SK-N-SH treated with all-trans-retinoic acid at 6 μM for 48 hours (cell line): ENCODE data around the gene PRKCE.

Experiments used
- CREB5 ChIP-seq: fragments of 250-450 bp; sonication (Bioruptor Pico); IDR thresholded peaks from 2 replicates; pipeline ENCODE4 v1.5.1; 2020; ENCODE audit warnings: low read depth, mild to moderate bottlenecking, moderate library complexity
- ESRRG ChIP-seq: fragments of 250-450 bp; sonication (Bioruptor Pico); IDR thresholded peaks from 2 replicates; pipeline ENCODE4 v1.6.1; 2021; ENCODE audit warnings: mild to moderate bottlenecking
- ISL1 ChIP-seq: fragments of 250-450 bp; sonication (Bioruptor Pico); IDR thresholded peaks from 2 replicates; pipeline ENCODE4 v2.1.2; 2022; ENCODE audit warnings: mild to moderate bottlenecking, moderate library complexity
- PATZ1 ChIP-seq: fragments of 250-450 bp; sonication (Bioruptor Pico); IDR thresholded peaks from 2 replicates; pipeline ENCODE4 v1.8.0; 2020; ENCODE audit warnings: mild to moderate bottlenecking, moderate library complexity, borderline replicate concordance
- POU6F1 ChIP-seq: fragments of 250-450 bp; sonication (Bioruptor Pico); IDR thresholded peaks from 2 replicates; pipeline ENCODE4 v1.8.0; 2021; ENCODE audit warnings: low read depth, mild to moderate bottlenecking, moderate library complexity, borderline replicate concordance
- PPARA ChIP-seq: fragments of 250-450 bp; sonication (Bioruptor Pico); IDR thresholded peaks from 2 replicates; pipeline ENCODE4 v1.5.0; 2020; ENCODE audit warnings: mild to moderate bottlenecking, borderline replicate concordance
- RARB ChIP-seq: fragments of 250-450 bp; sonication (Bioruptor Pico); IDR thresholded peaks from 2 replicates; pipeline ENCODE4 v1.8.0; 2021; ENCODE audit warnings: mild to moderate bottlenecking, moderate library complexity
- TSHZ2 ChIP-seq: fragments of 250-450 bp; sonication (Bioruptor Pico); IDR thresholded peaks from 2 replicates; pipeline ENCODE4 v1.5.0; 2020; ENCODE audit warnings: mild to moderate bottlenecking, moderate library complexity
- ZFP30 ChIP-seq: fragments of 450-650 bp; formaldehyde crosslinking; IDR thresholded peaks from 2 replicates; pipeline ENCODE4 v1.5.0; 2022; ENCODE audit warnings: mild to moderate bottlenecking, moderate library complexity

- TF ChIP-seq ESRRG (CRISPR knock-in tag) (no peak), RARB (CRISPR knock-in tag) (no peak), PPARA (CRISPR knock-in tag) (no peak), ZFP30 (CRISPR knock-in tag) (no peak), TSHZ2 (CRISPR knock-in tag) (no peak), PATZ1 (CRISPR knock-in tag) (no peak), POU6F1 (CRISPR knock-in tag) (no peak), ISL1 (CRISPR knock-in tag) (no peak), CREB5 (no peak)
Measured at GRCh38 chr2:46229134-46230063, 577.9 kb downstream of the PRKCE start.
